Activated T-cell treated with anti-CD3 and anti-CD28 coated beads for 48 hours (primary cell): Measurements from ENCODE around the gene CACNA2D3.

Experiments used
- DNase-seq: peaks from one replicate; pipeline ENCODE4 v3.0.0-alpha.2; 2020; ENCODE audit warnings: low read depth

CACNA2D3 gene

GRCh38 chr3:54274607-54275006 is 152.3 kb downstream of the CACNA2D3 start:
- DNase-seq, result no peak

- no peak for DNase-seq
Measured at GRCh38 chr3:54279005-54279583, 156.7 kb downstream of the CACNA2D3 start.

- no peak for DNase-seq
Measured at GRCh38 chr3:54283470-54283869, 161.1 kb downstream of the CACNA2D3 start.

- no peak for DNase-seq
Measured at GRCh38 chr3:54294214-54294613, 171.9 kb downstream of the CACNA2D3 start.

GRCh38 chr3:54296531-54296930 is 174.2 kb downstream of the CACNA2D3 start:
- no peak for DNase-seq

- DNase-seq, result no peak
Measured at GRCh38 chr3:54299169-54299935, 177.0 kb downstream of the CACNA2D3 start.

DNA sequence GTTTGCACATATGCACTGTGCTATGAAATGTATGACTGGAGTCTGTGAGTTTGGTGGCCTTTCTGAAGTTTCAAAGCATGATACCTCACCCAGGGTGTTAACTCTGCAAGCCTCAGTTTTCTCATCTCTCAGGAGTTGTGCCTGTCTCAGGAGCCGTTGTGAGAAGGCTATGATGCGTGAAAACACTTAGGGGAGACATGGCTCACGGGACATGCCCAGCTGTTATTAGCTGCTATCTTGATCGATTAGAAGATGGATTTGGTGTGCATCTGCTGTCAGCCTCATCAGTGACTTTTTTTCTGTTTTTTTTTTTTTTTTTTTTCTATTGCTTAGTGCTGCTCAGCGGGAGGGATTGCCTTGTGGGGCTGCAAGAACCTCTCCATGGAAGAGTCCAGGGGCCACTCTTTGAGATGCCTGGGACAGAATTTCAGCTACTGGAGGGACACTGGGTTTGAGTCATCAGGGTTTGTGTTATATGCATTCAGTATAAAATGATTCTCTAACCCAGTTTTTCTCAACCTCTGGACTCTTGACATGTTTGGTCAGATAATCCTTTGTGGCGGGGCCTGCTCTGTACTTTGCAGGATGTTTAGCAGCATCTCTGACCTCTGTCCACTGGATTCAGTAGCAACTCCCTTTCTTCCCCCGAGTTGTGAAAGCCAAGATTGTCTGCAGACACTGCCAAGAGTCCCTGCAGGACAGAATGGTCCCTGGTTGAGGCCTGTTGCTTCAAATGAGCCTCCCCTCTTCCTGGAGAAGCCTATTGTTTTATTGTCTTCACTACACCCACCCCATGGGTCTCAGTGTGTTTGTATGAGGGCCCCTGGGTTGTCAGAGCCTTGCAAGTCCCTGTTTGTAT is 181.4 kb downstream of the CACNA2D3 start:
- DNase-seq, result no peak

DNA sequence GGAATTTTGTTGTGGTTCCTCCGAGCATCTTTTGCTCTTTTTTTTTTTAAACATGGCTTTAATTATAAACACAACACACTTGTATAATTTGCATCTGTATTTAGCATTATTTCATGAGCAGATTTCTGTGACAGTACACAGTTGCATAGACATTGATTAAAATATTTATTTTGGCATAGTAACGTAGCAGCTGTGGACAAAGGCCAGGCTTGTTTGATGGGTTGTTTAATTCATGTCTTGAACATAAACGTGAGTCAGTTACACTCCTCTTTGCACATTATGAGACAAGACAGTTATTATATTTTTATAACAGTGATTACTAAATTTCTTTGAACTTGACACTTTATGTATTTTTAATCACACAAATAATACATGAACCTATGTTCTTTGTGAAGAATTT is 182.5 kb downstream of the CACNA2D3 start:
- DNase-seq, result no peak

DNA sequence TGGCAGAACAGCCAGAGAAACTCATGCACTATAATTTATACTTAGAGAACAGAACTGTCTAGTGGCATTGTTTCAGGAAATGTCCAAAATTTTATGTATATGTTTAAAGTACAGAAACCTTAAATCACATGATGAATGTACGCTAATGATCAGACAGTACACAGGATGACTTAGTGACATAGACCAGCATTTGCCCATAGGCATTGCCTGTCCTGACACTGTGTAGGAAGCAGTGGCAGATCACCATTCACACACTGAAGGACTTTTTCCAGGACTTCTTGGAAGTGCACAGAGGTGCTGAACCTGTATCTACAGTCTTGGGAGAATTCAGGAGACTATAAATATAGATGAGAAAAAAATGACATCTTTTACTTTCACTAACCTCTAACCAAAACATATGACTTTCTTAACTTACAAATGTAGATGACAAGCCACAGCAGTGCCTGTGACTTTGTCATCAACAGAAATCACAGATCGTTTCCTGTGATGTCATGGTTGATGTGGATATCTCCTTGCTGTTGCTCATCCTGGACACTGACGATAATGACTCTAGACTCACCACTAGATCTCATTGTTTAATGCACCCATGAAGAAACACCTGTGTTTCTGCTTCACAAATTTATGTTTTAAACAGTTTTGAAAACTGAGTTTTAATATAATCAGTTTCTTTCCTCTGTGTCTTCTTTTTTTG is 183.2 kb downstream of the CACNA2D3 start:
- DNase-seq, result no peak

- DNase-seq, result no peak
Measured at GRCh38 chr3:54307566-54308180, 185.3 kb downstream of the CACNA2D3 start.

- no peak for DNase-seq
Measured at GRCh38 chr3:54309601-54310000, 187.2 kb downstream of the CACNA2D3 start.

- no peak for DNase-seq
Measured at GRCh38 chr3:54311211-54311747, 188.9 kb downstream of the CACNA2D3 start.

- DNase-seq, result no peak
Measured at GRCh38 chr3:54312156-54312899, 190.0 kb downstream of the CACNA2D3 start.

- no peak for DNase-seq
Measured at GRCh38 chr3:54313418-54313817, 191.1 kb downstream of the CACNA2D3 start.

GRCh38 chr3:54321520-54321919 is 199.2 kb downstream of the CACNA2D3 start:
- DNase-seq, result no peak

- no peak for DNase-seq
Measured at GRCh38 chr3:54322354-54322753, 200.0 kb downstream of the CACNA2D3 start.

DNA sequence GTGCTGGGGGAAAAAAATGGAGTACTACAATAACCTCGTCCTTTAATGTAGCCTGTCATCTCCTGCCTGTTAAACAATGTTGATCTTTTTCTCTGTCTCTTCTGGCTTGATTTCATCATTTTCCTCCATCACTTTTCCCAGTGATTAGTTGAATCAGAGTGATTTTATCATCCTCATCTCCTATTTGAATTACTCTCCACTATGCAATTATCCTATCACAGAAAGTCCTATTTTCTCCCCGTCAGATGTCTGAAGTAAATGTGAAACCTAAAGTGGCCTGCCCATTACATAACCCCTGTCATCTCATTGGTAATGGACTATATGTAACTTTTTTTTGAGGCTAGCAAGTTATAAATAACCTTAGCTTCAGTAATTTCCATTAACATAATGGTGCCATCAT is 201.8 kb downstream of the CACNA2D3 start:
- DNase-seq, result no peak

GRCh38 chr3:54326951-54327350 is 204.6 kb downstream of the CACNA2D3 start:
- no peak for DNase-seq

DNA sequence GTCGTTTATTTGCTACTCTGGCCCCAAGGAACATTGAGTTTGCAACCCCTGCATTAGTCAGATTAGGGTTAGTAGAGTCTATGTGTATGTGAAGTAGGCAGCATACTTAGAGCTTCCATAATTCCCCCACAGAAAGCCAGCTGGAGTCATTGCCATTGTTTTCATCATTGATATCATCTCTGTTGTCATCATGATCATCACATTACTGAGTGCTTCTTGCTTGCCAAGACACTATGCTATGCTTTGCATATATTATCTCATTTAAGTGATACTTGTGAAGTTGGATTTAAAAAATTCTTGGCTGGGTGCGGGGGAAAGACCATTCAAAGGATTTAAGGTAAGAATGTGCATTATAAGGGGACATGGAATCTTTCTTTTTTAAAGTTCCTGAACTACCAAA is 209.0 kb downstream of the CACNA2D3 start:
- DNase-seq, result no peak

DNA sequence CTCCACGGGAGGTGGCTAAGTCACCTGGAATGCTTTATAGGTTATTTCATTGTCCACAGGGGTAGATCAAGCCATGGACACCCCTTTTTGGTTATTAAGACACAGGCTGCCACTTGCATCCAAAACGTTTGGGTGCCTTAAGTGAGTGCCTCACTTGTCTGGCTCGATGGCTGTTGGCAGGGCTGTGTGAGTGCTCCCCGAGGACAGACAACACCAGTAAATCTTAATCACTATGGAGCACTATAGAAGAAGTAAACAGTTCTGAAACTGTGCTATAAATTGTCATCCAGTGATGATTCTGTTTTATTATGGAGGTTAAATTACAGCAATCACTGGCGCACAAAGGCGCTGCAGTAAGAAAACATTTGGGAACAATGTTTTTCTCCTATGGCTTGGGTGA is 215.5 kb downstream of the CACNA2D3 start:
- no peak for DNase-seq

DNA sequence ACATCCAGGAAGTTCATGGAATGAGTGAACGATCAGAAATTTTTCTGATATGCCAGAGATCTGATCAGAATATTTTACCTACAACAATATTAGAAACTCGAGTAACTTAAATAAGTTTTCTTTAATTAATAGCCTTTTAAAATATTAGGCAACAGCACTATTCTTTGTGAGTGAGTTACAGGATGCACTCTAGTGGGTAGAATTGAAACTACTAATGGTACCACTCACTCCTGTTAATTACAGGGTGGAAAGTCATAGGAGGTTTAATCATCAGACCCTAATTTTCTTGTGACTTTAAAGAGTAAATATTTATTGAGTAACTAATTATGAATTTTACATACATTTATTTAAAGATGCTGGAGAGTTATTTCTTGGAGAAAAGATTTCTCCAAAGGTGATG is 217.3 kb downstream of the CACNA2D3 start:
- no peak for DNase-seq
